HepG2 (cell line): Measurements from ENCODE around the gene LECT2. TPM values are rescaled to one million over a fixed set of nuclear protein-coding genes. Genes with fewer than 3 reads are reported as not detected.

Source experiments
- ATAC-seq: fragments of 200-7000 bp; cut with Tn5 transposase; 3 replicates; pipeline ENCODE4 v1.9.1; 2020; ENCODE audit warnings: mild to moderate bottlenecking, moderate library complexity
- BruUV-seq: library from RNA; stranded (reverse); fragments of 400-500 nt; replicated peaks from 2 replicates; lab custom pipeline; 2021; lab: Mats Ljungman, UMichigan
- CTCF ChIA-PET: fragments of 300-600 bp; formaldehyde crosslinking; extraction: SDS; loops from one replicate; lab custom pipeline; 2021; ENCODE audit warnings: low total read pairs, inconsistent platforms, low intra/inter-chr PET ratio; lab: Yijun Ruan, JAX
- POLR2A ChIA-PET: fragments of 350-600 bp; sonication (Branson Sonifier 250); formaldehyde crosslinking; loops from one replicate; lab custom pipeline; 2020; ENCODE audit warnings: antibody characterized with exemption, inconsistent platforms; lab: Yijun Ruan, JAX
- DNase-seq: peaks from one replicate; pipeline ENCODE4 v3.0.0-alpha.2; 2015; ENCODE audit warnings: low spot score
- FAIRE-seq: peaks from 3 replicates; lab custom pipeline; 2011; peaks lifted over from hg19 to GRCh38; lab: Jason Lieb, UNC
- H2AFZ ChIP-seq: one replicate; pipeline ENCODE4 v1.6.1; 2011; ENCODE audit warnings: low read length, inconsistent platforms
- H3K27ac ChIP-seq: fragments of 300-600 bp; 3 replicates; pipeline ENCODE4 v1.8.0; 2011; ENCODE audit warnings: mixed run types, mild to moderate bottlenecking, mixed read lengths, low read length, inconsistent platforms; ENCODE audit not compliant: insufficient read depth; ENCODE audit errors: extremely low read length
- H3K27me3 ChIP-seq, 2 experiments: fragments of 200-600 bp in 1 of 2; 2 replicates in 1 of 2; 3 replicates in 1 of 2; pipeline versions ENCODE4 v1.6.0 to v1.8.0; 2011; ENCODE audit warnings: low read length in 2 of 2, mild to moderate bottlenecking in 2 of 2, moderate library complexity in 2 of 2, inconsistent platforms in 1 of 2; ENCODE audit not compliant: insufficient read depth in 2 of 2, control insufficient read depth in 1 of 2
- H3K36me3 ChIP-seq, 2 experiments: fragments of 200-600 bp in 1 of 2; replicated peaks in 1 of 2; 2 replicates in 1 of 2; 3 replicates in 1 of 2; pipeline versions ENCODE4 v1.5.1 to v1.8.0; 2011; ENCODE audit warnings: low read length in 2 of 2, inconsistent platforms in 1 of 2; ENCODE audit not compliant: insufficient read depth in 2 of 2, control insufficient read depth in 1 of 2
- H3K4me1 ChIP-seq: 2 replicates; pipeline ENCODE4 v1.5.1; 2012; ENCODE audit warnings: low read length, inconsistent platforms; ENCODE audit not compliant: insufficient read depth
- H3K4me2 ChIP-seq: 2 replicates; pipeline ENCODE4 v1.6.0; 2011; ENCODE audit warnings: low read depth, low read length, inconsistent platforms
- H3K4me3 ChIP-seq, 3 experiments: fragments of 200-600 bp in 1 of 3; sonication (generic), shearing (Covaris generic) in 1 of 3; replicated peaks in 1 of 3; 2 replicates each; pipeline ENCODE4 v1.5.1; 2011 to 2016; ENCODE audit warnings: low read length in 3 of 3, inconsistent platforms in 2 of 3, low read depth in 2 of 3, mild to moderate bottlenecking in 2 of 3, control low read depth in 1 of 3, mixed read lengths in 1 of 3; ENCODE audit not compliant: insufficient read depth in 1 of 3
- H3K79me2 ChIP-seq: one replicate; pipeline ENCODE4 v1.6.1; 2011; ENCODE audit warnings: low read length, inconsistent platforms; ENCODE audit not compliant: insufficient read depth
- H3K9ac ChIP-seq: 2 replicates; pipeline ENCODE4 v1.6.0; 2011; ENCODE audit warnings: mild to moderate bottlenecking, low read depth, low read length, inconsistent platforms; ENCODE audit not compliant: insufficient read depth
- H3K9me3 ChIP-seq: 2 replicates; pipeline ENCODE4 v1.5.1; 2012; ENCODE audit warnings: mild to moderate bottlenecking, low read length
- H4K20me1 ChIP-seq: 2 replicates; pipeline ENCODE4 v1.6.0; 2011; ENCODE audit warnings: inconsistent platforms, mild to moderate bottlenecking, low read length, moderate library complexity; ENCODE audit not compliant: insufficient read depth
- ARHGAP35 ChIP-seq: sonication (generic); formaldehyde crosslinking; IDR thresholded peaks from 2 replicates; pipeline ENCODE4 v1.9.0; 2022; ENCODE audit warnings: mild to moderate bottlenecking, inconsistent platforms, moderate library complexity, missing genetic modification reagents, borderline replicate concordance
- CBX2 ChIP-seq, 2 experiments: fragments of 200-600 bp in 1 of 2; sonication (generic); formaldehyde crosslinking in 1 of 2; IDR thresholded peaks; 2 replicates each; pipeline versions ENCODE4 v1.7.0 to v1.8.1; 2018 to 2022; ENCODE audit warnings: low read depth in 2 of 2, low read length in 1 of 2, mild to moderate bottlenecking in 1 of 2, missing genetic modification reagents in 1 of 2
- EZH2 ChIP-seq: conservative IDR thresholded peaks from 2 replicates; pipeline ENCODE4 v1.6.1; 2012; ENCODE audit warnings: mild to moderate bottlenecking, low read depth, low read length, moderate library complexity
- PRPF4 ChIP-seq: fragments of 200-400 bp; formaldehyde crosslinking; IDR thresholded peaks from 2 replicates; pipeline ENCODE4 v1.6.1; 2016; ENCODE audit warnings: low read length, low read depth; ENCODE audit not compliant: poor library complexity, severe bottlenecking
- STAT6 ChIP-seq: sonication (generic); formaldehyde crosslinking; IDR thresholded peaks from 2 replicates; pipeline ENCODE4 v1.4.0; 2020; ENCODE audit warnings: missing genetic modification reagents, mild to moderate bottlenecking, borderline replicate concordance
- TAF15 ChIP-seq: fragments of 200-400 bp; formaldehyde crosslinking; IDR thresholded peaks from one replicate; pipeline ENCODE4 v1.6.1; 2018; ENCODE audit warnings: mild to moderate bottlenecking, low read depth, low read length; ENCODE audit not compliant: poor library complexity, severe bottlenecking
- ZNF333 ChIP-seq: sonication (generic); formaldehyde crosslinking; IDR thresholded peaks from 2 replicates; pipeline ENCODE4 v1.4.0; 2020; ENCODE audit warnings: mild to moderate bottlenecking, missing genetic modification reagents, borderline replicate concordance
- WGBS: methylation state at CpG from one replicate; pipeline ENCODE4 v1.1.6; 2017; ENCODE audit warnings: low lambda C conversion rate; 5-methylcytosine and 5-hydroxymethylcytosine counted together
- in situ Hi-C: cut with HindIII; loops from 2 replicates; pipeline ENCODE4 v1.10.0; 2017; ENCODE audit warnings: low pct_unique_long_range_greater_than_20kb; ENCODE audit not compliant: extremely low pct_ligation_motif_present
- intact Hi-C: fragments of 100-400 bp; cut with micrococcal nuclease; formaldehyde crosslinking; loops from one replicate; pipeline ENCODE4 v1.10.0; 2022; ENCODE audit not compliant: unreplicated experiment
- polyA plus RNA-seq, 8 experiments: library from polyadenylated mRNA; depleted of rRNA in 3 of 8; stranded (reverse) in 7 of 8; unstranded in 1 of 8; fragments of >200 nt; fragmentation: Illumina TruSeq in 4 of 8; extraction: Trizol in 4 of 8; gene quantifications; 2 replicates each; pipeline versions ENCODE4 v1.2.1 to v1.2.3, GENCODE V29; 2011 to 2016; ENCODE audit warnings: low read depth in 4 of 8, missing spikeins in 1 of 8, mixed read lengths in 1 of 8; ENCODE audit not compliant: insufficient read depth in 1 of 8
- total RNA-seq, 5 experiments: library from RNA; depleted of rRNA; stranded (reverse); fragments of >200 nt; fragmentation: Illumina TruSeq; extraction: Trizol; gene quantifications; 2 replicates each; pipeline ENCODE4 v1.2.3, GENCODE V29; 2016; ENCODE audit warnings: low read depth in 1 of 5
- TF ChIP-seq, protein P1 (sequence below): sonication (generic); formaldehyde crosslinking; conservative IDR thresholded peaks from 2 replicates; pipeline ENCODE4 v1.5.0; 2020; ENCODE audit warnings: missing genetic modification reagents
- TF ChIP-seq, protein P2 (sequence below), 2 experiments: fragments of 450-650 bp in 1 of 2; sonication (generic) in 1 of 2; formaldehyde crosslinking in 1 of 2; IDR thresholded peaks; 2 replicates each; pipeline versions ENCODE4 v1.6.1 to v1.8.0; 2016 to 2022; ENCODE audit warnings: antibody characterized with exemption in 1 of 2, mild to moderate bottlenecking in 1 of 2, missing genetic modification reagents in 1 of 2

The LECT2 gene
- total and polyA plus RNA-seq, 2 of the 13 experiments (the other 11 are each of a cell fraction or from before 2014, with no cell fraction given), result not detected

DNA sequence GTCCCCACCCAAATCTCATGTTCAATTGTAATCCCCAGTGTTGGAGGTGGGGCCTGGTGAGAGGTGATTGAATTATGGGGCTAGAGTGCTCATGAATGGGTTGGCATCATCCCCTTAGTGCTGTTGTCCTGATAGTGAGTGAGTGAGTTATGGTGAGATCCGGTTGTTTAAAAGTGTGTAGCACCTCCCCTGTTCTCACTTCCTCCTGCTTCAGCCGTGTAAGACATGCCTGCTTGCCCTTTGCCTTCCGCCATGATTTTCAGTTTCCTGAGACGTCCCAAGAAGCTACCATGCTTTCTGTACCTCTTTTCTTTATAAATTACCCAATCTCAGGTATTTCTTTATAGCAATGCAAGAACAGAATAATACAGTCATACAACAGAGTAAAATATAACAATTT, 742 bp upstream of the LECT2 start (continued):
- no peak for TF ChIP-seq ARHGAP35 (CRISPR knock-in tag)
- no peak for TF ChIP-seq TAF15
- no peak for TF ChIP-seq CBX2 (IDR thresholded peaks at IDR 0.05; ENCODE audit: low read depth, low read length)
- no peak for TF ChIP-seq CBX2 (CRISPR knock-in tag; IDR thresholded peaks at IDR 0.05; ENCODE audit: low read depth)
- TF ChIP-seq STAT6 (CRISPR knock-in tag), result no peak
- TF ChIP-seq ZNF333 (CRISPR knock-in tag), result no peak
- no peak for TF ChIP-seq PRPF4
- no peak for TF ChIP-seq EZH2
- TF ChIP-seq, protein P1, sequence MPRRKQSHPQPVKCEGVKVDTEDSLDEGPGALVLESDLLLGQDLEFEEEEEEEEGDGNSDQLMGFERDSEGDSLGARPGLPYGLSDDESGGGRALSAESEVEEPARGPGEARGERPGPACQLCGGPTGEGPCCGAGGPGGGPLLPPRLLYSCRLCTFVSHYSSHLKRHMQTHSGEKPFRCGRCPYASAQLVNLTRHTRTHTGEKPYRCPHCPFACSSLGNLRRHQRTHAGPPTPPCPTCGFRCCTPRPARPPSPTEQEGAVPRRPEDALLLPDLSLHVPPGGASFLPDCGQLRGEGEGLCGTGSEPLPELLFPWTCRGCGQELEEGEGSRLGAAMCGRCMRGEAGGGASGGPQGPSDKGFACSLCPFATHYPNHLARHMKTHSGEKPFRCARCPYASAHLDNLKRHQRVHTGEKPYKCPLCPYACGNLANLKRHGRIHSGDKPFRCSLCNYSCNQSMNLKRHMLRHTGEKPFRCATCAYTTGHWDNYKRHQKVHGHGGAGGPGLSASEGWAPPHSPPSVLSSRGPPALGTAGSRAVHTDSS, result no peak

- Histone ChIP-seq H3K4me3 (no peak overlapping the region), H2AFZ (no peak overlapping the region), H3K27me3 (no peaks in the 10 kb centered on the region), H3K36me3 (no peaks in the 10 kb centered on the region), H3K4me1 (peaks cover 29% of the 10 kb centered on the region), H3K9me3 (no peaks in the 10 kb centered on the region), H3K27ac (no peak overlapping the region), H4K20me1 (no peaks in the 10 kb centered on the region), H3K9ac (no peak overlapping the region), H3K79me2 (no peaks in the 10 kb centered on the region), H3K4me2 (no peak overlapping the region)
- ChIA-PET POLR2A (no interaction called here), CTCF (no interaction called here)
- no peak for DNase-seq
- no TSS peak for BruUV-seq
- in situ Hi-C loops (no loop called here), intact Hi-C loops (no loop called here)
- no peak for FAIRE-seq
- 77% methylated on average over 2 of the region's 2 CpGs for WGBS
- ATAC-seq, result no peak
- TF ChIP-seq, protein P2, sequence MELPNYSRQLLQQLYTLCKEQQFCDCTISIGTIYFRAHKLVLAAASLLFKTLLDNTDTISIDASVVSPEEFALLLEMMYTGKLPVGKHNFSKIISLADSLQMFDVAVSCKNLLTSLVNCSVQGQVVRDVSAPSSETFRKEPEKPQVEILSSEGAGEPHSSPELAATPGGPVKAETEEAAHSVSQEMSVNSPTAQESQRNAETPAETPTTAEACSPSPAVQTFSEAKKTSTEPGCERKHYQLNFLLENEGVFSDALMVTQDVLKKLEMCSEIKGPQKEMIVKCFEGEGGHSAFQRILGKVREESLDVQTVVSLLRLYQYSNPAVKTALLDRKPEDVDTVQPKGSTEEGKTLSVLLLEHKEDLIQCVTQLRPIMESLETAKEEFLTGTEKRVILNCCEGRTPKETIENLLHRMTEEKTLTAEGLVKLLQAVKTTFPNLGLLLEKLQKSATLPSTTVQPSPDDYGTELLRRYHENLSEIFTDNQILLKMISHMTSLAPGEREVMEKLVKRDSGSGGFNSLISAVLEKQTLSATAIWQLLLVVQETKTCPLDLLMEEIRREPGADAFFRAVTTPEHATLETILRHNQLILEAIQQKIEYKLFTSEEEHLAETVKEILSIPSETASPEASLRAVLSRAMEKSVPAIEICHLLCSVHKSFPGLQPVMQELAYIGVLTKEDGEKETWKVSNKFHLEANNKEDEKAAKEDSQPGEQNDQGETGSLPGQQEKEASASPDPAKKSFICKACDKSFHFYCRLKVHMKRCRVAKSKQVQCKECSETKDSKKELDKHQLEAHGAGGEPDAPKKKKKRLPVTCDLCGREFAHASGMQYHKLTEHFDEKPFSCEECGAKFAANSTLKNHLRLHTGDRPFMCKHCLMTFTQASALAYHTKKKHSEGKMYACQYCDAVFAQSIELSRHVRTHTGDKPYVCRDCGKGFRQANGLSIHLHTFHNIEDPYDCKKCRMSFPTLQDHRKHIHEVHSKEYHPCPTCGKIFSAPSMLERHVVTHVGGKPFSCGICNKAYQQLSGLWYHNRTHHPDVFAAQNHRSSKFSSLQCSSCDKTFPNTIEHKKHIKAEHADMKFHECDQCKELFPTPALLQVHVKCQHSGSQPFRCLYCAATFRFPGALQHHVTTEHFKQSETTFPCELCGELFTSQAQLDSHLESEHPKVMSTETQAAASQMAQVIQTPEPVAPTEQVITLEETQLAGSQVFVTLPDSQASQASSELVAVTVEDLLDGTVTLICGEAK (IDR thresholded peaks at IDR 0.05), result no peak
- TF ChIP-seq, protein P2 (CRISPR knock-in tag; IDR thresholded peaks at IDR 0.05), result no peak
Observed at GRCh38 chr5:135953850-135954249, 933 bp downstream of the LECT2 start.
